GM21360 (cell line): Measurements from ENCODE around the gene SERPINE1.
A peak's percentile ranks its signal among the peaks of the same experiment; 100 is the strongest.
"Not testable (repeated sequence)": the region's sequence is repeated elsewhere in the genome, so short reads cannot be mapped to it uniquely, and the experiment has no call there.

Experiments used
- ATAC-seq: cut with Tn5 transposase; IDR thresholded peaks from one replicate; pipeline ENCODE4 v1.9.1; 2021; ENCODE audit warnings: mild to moderate bottlenecking, moderate library complexity; ENCODE audit not compliant: unreplicated experiment

Gene SERPINE1

DNA sequence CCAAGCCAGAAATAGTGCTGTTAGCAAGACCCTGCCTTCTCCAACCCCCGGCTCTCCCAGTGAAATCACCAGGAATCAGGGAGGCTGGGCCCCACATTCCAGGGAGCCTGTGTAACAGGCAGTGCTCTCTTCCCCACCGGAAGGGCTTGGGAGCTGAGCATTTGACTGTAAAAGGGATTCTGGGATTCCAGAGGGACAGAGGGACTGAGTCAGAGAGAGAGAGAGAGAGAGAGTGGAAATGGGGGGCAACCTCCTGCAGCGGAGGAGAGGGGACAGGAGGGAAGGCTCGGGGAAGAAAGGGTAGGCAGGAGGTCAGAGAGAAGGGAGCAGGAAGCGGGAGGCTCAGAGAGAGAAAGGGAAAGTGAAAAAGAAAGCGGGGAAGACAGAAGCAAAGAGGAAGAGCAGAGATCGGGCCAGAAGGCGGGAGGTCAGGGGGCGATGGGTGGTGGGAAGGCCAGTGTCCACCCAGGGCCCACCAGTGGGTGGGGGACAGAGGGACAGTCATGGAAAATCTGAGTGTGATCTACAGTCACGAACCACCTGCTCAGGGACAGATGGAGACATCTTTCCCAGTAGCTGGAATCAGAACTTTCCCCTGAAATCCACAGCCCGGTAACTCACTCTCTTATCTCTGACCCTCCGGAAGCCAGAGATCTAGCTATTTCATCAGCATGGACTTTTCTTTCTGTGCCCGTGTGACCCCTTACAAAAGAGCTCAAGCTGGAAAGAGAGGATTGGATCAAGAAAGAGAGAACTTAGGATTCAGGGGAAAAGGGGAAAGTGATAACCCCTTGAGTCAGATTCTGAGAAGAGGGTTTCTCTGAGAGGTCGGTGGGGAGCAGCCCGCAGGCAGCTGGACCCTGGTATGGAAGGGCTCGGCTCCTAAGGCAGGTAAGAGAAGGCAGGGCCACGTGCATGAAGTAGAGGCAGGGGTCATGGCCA, 4.6 kb upstream of the SERPINE1 start:
- no peak for ATAC-seq

GRCh38 chr7:101122933-101123702, 3.8 kb upstream of the SERPINE1 start:
- no peak for ATAC-seq

- ATAC-seq, result no peak
Measured at GRCh38 chr7:101123703-101124068, 3.2 kb upstream of the SERPINE1 start.

DNA sequence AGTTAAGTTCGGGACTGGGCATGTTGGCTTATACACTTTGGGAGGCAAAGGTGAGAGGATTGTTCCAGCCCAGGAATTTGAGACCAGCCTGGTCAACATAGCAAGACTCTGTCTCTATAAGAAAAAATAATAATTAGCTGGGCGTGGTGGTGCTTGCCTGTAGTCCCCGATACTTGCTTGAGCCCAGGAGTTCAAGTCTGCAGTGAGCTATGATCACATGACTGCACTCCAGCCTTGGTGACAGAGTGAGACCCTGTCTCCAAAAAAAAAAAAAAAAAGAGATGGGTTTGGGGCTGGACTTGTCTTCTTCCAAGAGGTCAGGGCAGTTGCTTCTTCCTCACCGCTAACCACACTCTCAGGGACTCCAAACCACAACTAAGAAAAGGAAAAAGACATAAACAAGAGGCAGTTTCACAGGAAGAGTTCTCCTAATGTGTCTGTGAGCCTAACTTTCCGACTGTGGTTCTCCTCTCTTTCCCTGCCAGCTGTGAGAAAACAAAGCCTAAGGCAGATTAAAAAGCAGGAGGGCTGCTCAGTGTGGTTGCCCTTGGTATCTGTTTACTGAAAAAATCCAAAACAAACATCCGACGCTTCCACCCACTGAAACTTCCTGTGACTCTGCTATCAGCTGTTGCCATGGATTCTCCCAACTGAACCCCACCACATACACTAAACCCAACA, 2.4 kb upstream of the SERPINE1 start:
- no peak for ATAC-seq

- no peak for ATAC-seq
Measured at GRCh38 chr7:101125989-101126650, 784 bp upstream of the SERPINE1 start.

- no peak for ATAC-seq
Measured at GRCh38 chr7:101127460-101128039, 646 bp downstream of the SERPINE1 start.

GRCh38 chr7:101128040-101128834, 1.3 kb downstream of the SERPINE1 start:
- no peak for ATAC-seq

DNA sequence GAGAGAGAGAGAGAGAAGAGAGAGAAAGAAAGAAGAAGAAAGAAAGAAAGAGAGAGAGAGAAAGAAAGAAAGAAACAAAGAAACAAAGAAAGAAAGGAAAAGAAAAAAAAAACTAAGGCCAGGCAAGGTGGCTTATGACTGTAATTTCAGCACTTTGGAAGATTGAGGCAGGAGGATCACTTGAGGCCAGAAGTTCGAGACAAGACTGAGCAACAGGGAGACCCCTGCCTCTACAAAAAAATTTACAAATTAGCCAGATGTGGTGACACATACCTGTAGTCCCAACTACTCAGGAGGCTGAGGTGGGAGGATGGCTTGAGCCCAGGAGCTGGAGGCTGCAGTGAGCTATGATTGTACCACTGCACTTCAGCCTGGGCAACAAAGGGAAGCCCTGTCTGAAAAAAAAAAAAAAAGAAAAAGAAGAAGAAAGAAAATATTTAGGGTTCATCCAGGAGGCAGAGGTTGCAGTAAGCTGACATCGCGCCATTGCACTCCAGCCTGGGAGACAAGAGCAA, 2.8 kb downstream of the SERPINE1 start:
- ATAC-seq, result no peak

- not testable (repeated sequence) for ATAC-seq
Measured at GRCh38 chr7:101132626-101133600, 6.0 kb downstream of the SERPINE1 start.

DNA sequence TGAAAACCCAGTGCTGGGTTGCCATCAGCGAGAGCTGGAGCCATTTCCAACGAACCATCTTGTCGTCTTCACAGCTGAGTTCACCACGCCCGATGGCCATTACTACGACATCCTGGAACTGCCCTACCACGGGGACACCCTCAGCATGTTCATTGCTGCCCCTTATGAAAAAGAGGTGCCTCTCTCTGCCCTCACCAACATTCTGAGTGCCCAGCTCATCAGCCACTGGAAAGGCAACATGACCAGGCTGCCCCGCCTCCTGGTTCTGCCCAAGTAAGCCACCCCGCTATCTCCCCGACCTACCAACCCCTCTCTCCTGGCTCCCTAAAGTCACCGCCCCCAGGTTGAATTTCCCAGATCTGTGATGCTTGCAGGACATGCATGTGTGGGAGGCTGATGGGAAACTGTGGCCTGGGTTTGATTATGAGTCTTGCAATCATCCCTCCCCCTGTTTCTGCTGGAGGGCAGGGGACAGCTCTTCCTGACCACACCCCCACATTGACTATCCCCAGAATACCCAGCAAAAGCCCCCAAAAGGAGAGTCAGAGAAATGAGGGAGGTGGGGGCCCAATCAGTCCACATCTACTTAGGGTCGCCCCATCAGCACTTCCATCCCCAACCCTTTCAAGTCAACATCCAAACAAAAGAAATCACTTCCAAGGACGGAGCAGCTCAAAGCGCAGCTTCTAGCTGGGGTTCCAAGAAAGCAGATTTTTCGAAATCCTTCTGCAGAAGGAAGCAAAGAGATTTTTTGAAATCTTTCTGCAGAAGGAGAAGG, 6.9 kb downstream of the SERPINE1 start:
- ATAC-seq, result no peak

- no peak for ATAC-seq
Measured at GRCh38 chr7:101134399-101134980, 7.6 kb downstream of the SERPINE1 start.

GRCh38 chr7:101137651-101138212, 10.8 kb downstream of the SERPINE1 start:
- ATAC-seq, result no peak

GRCh38 chr7:101138213-101138870, 11.4 kb downstream of the SERPINE1 start:
- ATAC-seq, result peak; percentile 89

DNA sequence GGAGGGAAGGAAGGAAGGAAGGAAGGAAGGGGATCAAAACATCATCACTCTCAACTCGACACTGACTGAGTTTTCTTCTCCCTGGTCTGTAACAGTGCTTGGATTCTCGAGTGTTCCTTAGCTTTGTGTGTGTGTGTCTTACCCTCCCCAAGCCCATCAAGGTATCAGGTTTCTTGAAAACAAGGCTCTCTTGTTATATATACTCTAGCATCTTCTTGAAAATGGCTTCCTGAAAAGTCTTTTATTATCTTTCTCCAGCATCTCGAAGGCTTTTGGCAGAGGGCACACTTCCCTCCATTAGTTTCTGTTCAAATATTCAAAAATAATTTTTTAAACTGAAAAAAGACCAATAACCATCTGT, 13.4 kb downstream of the SERPINE1 start:
- ATAC-seq, result no peak

- no peak for ATAC-seq
Measured at GRCh38 chr7:101140746-101141382, 14.0 kb downstream of the SERPINE1 start.
